SW 1271 (cell line): Measurements from ENCODE around the gene SETD1A.
"Not testable (repeated sequence)": the region's sequence is repeated elsewhere in the genome, so short reads cannot be mapped to it uniquely, and the experiment has no call there.

Experiments used
- DNase-seq, 2 experiments: peaks; one replicate each; lab custom pipeline; 2025; lab: John Stamatoyannopoulos, UW

SETD1A gene

DNA sequence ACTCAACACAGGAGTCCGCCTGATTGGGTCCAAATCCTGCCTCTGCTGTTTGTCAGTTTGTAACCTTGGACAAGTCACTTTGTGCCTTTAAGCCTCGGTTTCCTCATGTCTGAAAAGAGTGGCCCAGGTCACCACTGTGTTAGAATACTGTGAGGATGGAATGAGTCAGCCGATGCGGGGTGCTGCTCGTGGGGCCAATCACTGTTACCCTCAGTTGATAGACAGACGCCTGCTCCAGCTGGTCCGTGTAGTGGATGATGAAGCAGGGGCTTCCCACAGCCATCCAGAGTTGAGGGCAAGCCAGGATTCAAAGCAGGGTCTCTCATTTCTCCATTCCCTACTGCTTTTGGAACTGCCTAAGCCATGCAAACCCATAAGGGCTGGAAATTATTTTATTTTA is 28.4 kb upstream of the SETD1A start:
- DNase-seq: no peak

DNA sequence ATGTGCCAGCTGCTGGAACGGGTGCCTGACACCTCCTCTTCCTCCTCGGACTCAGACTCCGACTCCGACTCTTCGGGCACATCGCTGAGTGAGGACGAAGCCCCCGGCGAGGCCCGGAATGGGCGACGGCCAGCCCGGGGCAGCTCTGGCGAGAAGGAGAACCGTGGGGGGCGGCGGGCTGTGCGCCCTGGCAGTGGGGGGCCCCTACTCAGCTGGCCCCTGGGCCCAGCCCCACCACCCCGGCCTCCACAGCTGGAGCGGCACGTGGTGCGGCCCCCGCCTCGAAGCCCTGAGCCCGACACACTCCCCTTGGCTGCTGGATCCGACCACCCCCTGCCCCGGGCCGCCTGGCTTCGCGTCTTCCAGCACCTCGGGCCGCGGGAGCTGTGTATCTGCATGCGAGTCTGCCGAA is 27.4 kb upstream of the SETD1A start:
- DNase-seq: no peak

DNA sequence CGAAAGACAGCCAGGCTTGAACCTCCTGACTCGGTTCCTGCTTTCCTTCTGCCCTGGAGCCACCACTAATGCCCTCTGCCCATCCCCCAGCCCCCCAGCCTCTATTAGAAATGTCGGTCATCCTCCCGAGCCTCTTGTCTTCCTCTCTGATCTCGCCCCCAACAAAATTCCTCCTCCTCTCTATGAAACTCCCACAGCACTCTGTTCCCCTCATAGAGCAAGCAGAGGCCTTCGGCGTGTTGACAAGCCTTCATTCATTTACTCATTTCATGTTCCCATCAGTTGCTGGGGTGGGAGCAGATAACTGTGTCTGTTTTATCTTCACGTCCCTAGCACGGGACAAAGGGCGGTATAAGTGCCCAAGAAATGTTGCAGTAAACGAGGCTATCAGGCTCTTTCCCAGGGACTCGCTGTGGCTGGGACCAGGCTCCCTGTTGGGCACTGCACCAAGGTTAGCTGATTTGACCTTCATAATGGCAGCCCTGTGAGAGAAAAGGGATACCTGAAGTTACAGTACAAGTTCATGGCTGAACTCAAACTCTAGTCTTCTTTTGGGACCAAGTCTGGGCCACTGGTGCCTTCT is 26.4 kb upstream of the SETD1A start:
- no peak for DNase-seq

DNA sequence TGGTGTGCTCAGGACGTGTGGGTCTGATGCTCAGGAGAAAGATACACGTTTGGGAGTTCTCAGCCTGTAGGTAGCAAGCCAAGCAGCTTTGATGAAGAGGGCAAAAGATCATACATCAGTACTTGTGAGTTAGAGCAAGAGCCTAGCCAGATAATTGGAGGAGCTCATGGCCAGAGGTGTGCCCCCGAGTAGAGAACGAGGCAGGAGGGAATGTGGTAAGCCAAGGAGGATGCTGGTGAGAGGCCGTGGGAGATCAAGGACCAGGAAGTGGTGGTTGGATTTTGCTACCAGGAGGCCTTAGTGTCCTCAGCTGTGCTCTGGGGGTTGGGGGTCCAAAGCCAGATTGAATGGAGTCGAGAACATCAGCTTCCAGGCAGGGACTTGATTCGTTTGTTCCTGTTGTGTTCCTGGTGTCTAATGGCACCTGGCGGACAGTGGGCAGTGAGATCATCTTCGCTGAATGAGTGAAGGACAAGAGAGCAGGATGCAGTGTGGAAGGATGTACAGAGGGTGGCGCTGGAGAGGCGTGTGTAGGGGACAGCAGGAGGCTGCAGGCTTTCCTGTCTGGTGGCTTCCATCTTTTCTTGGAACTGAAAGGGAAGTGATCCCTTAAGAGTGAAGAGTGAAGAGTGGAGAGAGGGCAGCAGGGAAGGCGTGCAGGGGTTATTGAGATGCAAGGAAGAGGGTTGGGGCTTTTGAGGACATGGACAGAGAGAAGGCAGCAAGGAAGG is 22.6 kb upstream of the SETD1A start:
- DNase-seq: peak in 1 of 2 experiments; percentile 28

GRCh38 chr16:30937692-30938091 is 19.9 kb upstream of the SETD1A start:
- no peak for DNase-seq

DNA sequence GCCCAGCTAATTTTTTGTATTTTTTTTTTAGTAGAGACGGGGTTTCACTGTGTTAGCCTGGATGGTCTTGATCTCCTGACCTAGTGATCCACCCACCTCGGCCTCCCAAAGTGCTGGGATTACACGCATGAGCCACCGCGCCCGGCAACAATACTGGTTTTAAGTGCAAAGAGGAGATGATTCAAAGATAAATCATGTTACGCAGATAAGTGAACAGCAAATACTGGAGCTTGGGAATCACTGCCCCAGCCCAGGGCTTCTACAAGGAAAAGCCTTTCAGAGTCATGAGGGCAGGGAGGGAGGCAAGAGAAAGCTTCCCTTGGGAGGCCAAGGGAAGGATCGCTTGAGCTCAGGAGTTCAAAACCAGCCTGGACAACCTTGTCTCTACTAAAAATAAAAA is 18.0 kb upstream of the SETD1A start:
- DNase-seq: not testable (repeated sequence)

GRCh38 chr16:30941600-30942425 is 15.7 kb upstream of the SETD1A start:
- DNase-seq: peak in 1 of 2 experiments; percentile 59

GRCh38 chr16:30942426-30942806 is 15.1 kb upstream of the SETD1A start:
- no peak for DNase-seq

DNA sequence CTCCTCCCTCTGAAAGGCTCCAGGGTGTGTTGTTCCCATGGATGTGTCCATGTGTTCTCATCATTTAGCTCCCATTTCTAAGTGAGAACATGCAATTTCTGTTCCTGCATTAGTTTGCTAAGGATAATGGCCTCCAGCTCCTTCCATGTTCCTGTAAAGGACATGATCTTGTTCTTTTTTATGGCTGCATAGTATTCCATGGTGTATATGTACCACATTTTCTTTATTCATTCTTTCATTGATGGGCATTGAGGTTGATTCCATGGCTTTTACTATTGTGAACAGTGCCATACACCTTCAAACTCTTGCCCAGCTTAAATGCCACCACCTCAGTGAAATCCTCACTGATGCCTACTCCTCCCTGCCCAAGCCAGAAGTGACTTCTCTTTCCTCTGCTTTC is 13.2 kb upstream of the SETD1A start:
- DNase-seq: no peak

DNA sequence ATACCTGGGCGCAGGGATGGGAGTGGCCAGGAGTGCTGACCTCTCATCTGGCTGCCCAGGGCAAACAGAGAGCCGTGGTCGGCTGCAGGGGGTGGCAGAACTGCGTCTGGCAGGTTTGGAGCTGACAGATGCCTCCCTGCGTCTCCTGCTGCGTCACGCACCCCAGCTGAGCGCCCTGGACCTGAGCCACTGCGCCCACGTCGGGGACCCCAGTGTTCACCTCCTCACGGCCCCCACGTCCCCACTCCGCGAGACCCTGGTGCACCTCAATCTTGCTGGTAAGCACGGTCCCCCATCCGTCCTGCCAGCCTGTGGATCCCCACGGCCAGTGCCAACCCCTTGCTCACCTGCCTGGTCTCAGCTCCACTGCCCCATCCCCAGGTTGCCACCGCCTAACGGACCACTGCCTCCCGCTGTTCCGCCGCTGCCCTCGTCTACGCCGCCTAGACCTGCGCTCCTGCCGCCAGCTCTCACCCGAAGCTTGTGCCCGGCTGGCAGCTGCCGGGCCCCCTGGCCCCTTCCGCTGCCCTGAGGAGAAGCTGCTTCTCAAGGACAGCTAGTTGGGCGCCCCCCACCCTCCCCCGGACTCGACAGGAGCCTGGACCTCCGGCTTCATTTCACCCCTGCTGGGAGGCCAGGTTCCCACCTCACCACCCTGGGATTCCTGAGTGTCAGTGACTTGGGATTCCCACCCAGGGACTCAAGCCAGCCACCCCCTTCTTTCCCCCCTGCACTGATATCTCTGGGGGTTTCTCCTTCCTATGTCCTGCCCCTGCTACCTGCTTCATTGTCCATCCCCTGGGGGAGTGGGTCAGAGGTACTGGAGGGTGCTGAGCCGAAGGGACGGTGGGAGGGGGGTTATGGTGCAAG is 10.6 kb upstream of the SETD1A start:
- no peak for DNase-seq

GRCh38 chr16:30947541-30947858 is 10.1 kb upstream of the SETD1A start:
- DNase-seq: no peak

DNA sequence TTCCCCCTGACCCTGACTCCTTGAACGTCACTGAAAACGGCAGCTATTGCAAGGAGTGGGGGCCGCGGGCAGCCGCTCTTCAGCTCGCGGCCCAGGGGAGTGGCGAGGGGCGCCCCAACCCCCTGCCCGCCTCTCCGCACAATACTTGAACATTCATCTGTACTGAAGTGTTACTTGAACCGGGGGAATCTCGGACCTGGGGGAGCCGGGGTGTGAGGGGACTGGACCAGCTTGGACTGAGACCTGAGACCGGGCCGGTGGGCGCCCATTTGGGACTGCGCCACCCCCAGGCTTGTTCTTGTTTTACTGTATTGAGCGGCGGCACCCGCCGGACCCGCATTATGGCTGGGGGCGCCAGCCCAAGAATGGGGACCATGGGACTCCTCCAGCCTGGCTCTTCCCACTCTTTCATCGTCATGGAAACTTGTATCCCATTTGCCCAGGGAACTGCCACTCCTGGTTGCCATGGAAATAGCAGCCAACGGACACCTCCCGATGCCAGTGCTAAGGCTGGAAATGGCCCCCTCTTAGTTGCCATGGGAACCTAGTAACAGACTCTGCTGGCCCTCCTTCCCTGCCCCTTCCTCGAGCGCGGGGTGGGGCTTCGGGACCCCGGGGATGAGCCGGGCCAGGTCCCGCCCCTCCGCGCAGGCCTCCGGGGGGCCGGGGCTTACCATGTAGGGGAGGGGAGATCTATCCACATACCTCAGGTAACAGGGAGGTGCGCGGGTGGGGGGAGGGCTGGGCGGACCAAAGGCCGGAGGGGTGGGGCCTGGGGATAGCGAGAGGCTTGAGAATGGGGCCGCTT is 9.5 kb upstream of the SETD1A start:
- DNase-seq: peak; percentile 95 to 97

GRCh38 chr16:30948667-30949649 is 8.6 kb upstream of the SETD1A start, which contains the start of gene ORAI3:
Gene ORAI3 (plus strand): TSS chr16:30949068. CDS start chr16:30949290, 222 bp downstream.
- peak in 1 of 2 experiments; percentile 50 for DNase-seq

DNA sequence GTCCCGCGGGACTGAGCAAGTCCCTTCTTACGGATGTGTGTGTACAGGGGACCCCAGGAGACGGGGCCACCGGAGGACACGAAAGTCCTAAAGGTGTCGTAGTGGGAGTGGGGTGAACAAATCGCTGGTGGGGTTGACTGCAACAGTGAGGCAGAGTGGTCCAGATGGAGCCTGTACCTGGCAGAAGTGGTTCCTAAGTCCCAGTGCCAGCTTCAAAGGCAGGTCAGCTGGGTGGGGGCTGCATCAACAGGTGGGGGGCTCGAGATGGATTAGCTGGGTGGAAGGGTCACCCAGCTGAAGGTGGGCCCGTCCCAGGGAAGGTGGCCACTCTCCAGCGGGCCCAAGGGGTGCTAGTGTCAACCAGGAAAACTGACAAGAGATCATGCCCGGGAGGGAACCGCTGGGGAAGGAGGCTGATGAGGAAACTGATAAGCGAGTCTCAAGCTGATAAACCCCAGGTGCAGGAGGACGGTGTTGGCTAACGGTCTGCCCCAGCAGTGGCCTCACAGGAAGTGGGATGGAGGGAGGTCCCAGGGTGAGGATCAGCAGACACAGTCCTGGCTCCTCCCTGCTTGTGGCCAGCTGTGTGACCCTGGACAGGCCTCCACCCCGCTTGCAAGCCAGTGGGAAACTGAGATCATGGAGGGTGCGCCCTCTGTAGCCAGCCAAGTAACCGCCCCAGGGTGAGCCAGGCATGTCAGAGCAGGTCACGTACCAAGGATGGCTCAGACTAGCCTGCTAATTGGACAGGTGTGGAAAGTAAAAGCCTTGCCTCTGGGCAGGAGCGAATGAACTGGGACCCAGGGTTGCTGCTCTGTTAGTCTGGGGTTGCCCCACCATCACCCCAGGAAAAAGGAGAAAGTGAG is 7.7 kb upstream of the SETD1A start:
- DNase-seq: peak; percentile 87 to 91

GRCh38 chr16:30950516-30951065 is 7.0 kb upstream of the SETD1A start:
- no peak for DNase-seq

DNA sequence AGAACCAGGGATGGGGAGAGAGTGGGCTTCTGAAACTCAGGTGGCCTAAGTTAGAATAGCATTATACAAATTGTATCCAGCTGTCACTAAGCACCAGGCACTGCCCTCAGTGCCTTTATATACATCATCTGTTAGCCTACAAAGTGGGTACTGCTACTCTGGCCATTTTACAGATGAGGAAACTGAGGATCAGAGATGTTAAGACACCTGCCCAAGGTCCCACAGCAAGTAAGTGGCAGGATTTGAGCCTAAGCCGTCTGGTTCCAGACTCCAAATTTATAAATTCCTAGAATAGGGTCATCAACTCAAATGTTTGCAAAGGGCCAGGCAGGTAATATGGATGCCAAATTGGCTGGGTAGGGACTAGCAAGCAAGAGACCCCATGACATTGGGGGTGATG is 6.4 kb upstream of the SETD1A start:
- DNase-seq: no peak

DNA sequence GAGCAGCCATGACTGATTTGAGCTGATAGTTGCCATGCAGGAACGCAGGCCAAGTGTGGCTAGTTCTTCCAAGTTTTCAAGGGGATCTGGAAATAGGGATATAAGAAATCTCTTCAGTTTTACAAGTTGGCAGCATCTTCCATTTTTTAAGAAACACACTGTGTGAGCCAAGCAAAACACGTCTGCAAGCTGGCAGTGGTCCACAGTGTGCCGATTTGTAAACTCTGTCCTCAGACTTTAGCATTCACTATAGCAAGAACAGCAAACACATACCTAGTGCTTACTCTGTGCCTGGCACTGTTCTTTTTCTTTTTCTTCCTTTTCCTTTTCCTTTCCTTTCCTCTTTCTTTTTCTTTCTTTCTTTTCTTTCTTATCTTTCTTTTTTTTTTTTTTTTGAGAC is 5.8 kb upstream of the SETD1A start:
- DNase-seq: no peak

DNA sequence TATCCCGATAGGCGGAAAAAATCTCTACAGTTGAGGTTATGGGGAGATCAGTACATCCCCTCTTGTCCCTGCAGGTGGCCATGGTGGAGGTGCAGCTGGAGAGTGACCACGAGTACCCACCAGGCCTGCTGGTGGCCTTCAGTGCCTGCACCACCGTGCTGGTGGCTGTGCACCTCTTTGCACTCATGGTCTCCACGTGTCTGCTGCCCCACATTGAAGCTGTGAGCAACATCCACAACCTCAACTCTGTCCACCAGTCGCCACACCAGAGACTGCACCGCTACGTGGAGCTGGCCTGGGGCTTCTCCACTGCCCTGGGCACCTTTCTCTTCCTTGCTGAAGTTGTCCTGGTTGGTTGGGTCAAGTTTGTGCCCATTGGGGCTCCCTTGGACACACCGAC is 4.4 kb upstream of the SETD1A start:
- no peak for DNase-seq
